ENCODE measurements around the gene KCNE4.

The KCNE4 gene

DNA sequence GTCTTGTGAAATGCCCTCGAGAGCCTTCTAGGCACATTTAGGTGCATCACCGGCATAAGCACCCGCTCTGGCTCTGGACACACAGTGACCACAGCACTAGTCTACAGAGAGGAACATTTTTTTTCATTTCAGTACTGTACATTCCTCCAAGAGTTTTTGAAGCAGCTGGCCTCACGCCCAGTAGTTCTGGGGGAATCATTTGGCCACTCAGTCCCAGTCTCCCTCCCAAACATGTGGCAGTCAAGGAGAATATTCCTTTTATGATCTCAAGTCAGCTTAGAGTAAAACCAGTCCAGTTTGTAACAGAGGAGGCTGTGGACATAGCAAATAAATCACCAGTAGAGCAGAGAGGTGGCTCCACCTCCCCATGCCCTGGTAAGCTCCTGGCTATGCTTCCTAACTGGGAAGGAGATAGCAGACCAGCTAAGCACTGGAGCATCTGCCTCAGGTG, 48.1 kb downstream of the KCNE4 start:
- H3F3A ChIP-seq (ENCODE audit: insufficient read depth, low read length), result peaks cover 10% of the 10 kb centered on the region; the same call in 1 of the 2 replicates
- peaks cover 8% of the 10 kb centered on the region for H3K4me1 ChIP-seq (ENCODE audit: low read length)
- no peaks in the 10 kb centered on the region for H3K9me2 ChIP-seq (replicated peaks; ENCODE audit: insufficient read depth, low read length)
- no peak overlapping the region for H3K27ac ChIP-seq (ENCODE audit: low read length)
- no peak overlapping the region for H3K9ac ChIP-seq (ENCODE audit: low read length)
- DNase-seq, result no peak
- no peaks in the 10 kb centered on the region for H4K20me1 ChIP-seq (ENCODE audit: insufficient read depth, low read length)
- no peaks in the 10 kb centered on the region for H3K79me2 ChIP-seq (ENCODE audit: low read length)
- H3K27me3 ChIP-seq (replicated peaks; ENCODE audit: insufficient read depth, low read length), result no peaks in the 10 kb centered on the region
- no peaks in the 10 kb centered on the region for H3K36me3 ChIP-seq (replicated peaks; ENCODE audit: insufficient read depth, low read length)
- TF ChIP-seq EZH2phosphoT487 (IDR thresholded peaks at IDR 0.05; ENCODE audit: low read length) (no peak), EZH2 (optimal IDR thresholded peaks at IDR 0.05; ENCODE audit: low read depth, low read length) (no peak), CTCF (IDR thresholded peaks at IDR 0.05; ENCODE audit: low read length) (no peak)
- H3K9me3 ChIP-seq (replicated peaks; ENCODE audit: insufficient read depth, low read length), result no peaks in the 10 kb centered on the region
- H3K4me2 ChIP-seq (ENCODE audit: low read depth, low read length), result no peak overlapping the region
- no peak overlapping the region for H2AFZ ChIP-seq (ENCODE audit: low read length)
- H3K4me3 ChIP-seq (ENCODE audit: low read length), result no peak overlapping the region

- Histone ChIP-seq H3K79me2 (ENCODE audit: low read length) (no peaks in the 10 kb centered on the region), H3F3A (ENCODE audit: insufficient read depth, low read length) (peaks cover 10% of the 10 kb centered on the region; the same call in 1 of the 2 replicates), H3K36me3 (replicated peaks; ENCODE audit: insufficient read depth, low read length) (no peaks in the 10 kb centered on the region), H4K20me1 (ENCODE audit: insufficient read depth, low read length) (no peaks in the 10 kb centered on the region), H3K9me2 (replicated peaks; ENCODE audit: insufficient read depth, low read length) (no peaks in the 10 kb centered on the region), H3K27ac (ENCODE audit: low read length) (peak overlapping the region; percentile 34; the same call in 1 of the 2 replicates), H3K27me3 (replicated peaks; ENCODE audit: insufficient read depth, low read length) (no peaks in the 10 kb centered on the region), H3K4me3 (ENCODE audit: low read length) (peak overlapping the region; percentile 25; the same call in 1 of the 2 replicates), H3K4me2 (ENCODE audit: low read depth, low read length) (peak overlapping the region; percentile 44; the same call in 1 of the 2 replicates), H2AFZ (ENCODE audit: low read length) (peak overlapping the region; percentile 12; the same call in 1 of the 2 replicates), H3K9me3 (replicated peaks; ENCODE audit: insufficient read depth, low read length) (no peaks in the 10 kb centered on the region), H3K9ac (ENCODE audit: low read length) (no peak overlapping the region), H3K4me1 (ENCODE audit: low read length) (peaks cover 8% of the 10 kb centered on the region)
- TF ChIP-seq CTCF (IDR thresholded peaks at IDR 0.05; ENCODE audit: low read length) (peak; percentile 46), EZH2 (optimal IDR thresholded peaks at IDR 0.05; ENCODE audit: low read depth, low read length) (no peak), EZH2phosphoT487 (IDR thresholded peaks at IDR 0.05; ENCODE audit: low read length) (no peak)
- DNase-seq, result peak; percentile 77
Observed at GRCh38 chr2:223101340-223102039, 49.5 kb downstream of the KCNE4 start.

GRCh38 chr2:223102040-223102400, 50.0 kb downstream of the KCNE4 start:
- H3K4me1 ChIP-seq (ENCODE audit: low read length), result peaks cover 8% of the 10 kb centered on the region
- no peak overlapping the region for H3K27ac ChIP-seq (ENCODE audit: low read length)

More at GRCh38 chr2:223102040-223102400, 50.0 kb downstream of the KCNE4 start:
- Histone ChIP-seq H2AFZ (ENCODE audit: low read length) (peak overlapping the region; percentile 12; the same call in 1 of the 2 replicates), H3K9me2 (replicated peaks; ENCODE audit: insufficient read depth, low read length) (no peaks in the 10 kb centered on the region), H3K4me2 (ENCODE audit: low read depth, low read length) (peak overlapping the region; percentile 44; the same call in 1 of the 2 replicates), H3F3A (ENCODE audit: insufficient read depth, low read length) (peaks cover 10% of the 10 kb centered on the region; the same call in 1 of the 2 replicates), H3K9ac (ENCODE audit: low read length) (no peak overlapping the region), H4K20me1 (ENCODE audit: insufficient read depth, low read length) (no peaks in the 10 kb centered on the region), H3K9me3 (replicated peaks; ENCODE audit: insufficient read depth, low read length) (no peaks in the 10 kb centered on the region), H3K4me3 (ENCODE audit: low read length) (no peak overlapping the region), H3K36me3 (replicated peaks; ENCODE audit: insufficient read depth, low read length) (no peaks in the 10 kb centered on the region), H3K27me3 (replicated peaks; ENCODE audit: insufficient read depth, low read length) (no peaks in the 10 kb centered on the region), H3K79me2 (ENCODE audit: low read length) (no peaks in the 10 kb centered on the region)
- TF ChIP-seq CTCF (IDR thresholded peaks at IDR 0.05; ENCODE audit: low read length) (no peak), EZH2 (optimal IDR thresholded peaks at IDR 0.05; ENCODE audit: low read depth, low read length) (no peak), EZH2phosphoT487 (IDR thresholded peaks at IDR 0.05; ENCODE audit: low read length) (no peak)
- DNase-seq, result no peak
